NCI-H526 treated with DMSO at 0.1 percent for 48 hours (cell line): ENCODE results near the gene ACOX1.

Experiments
- DNase-seq: peaks from one replicate; lab custom pipeline; 2025; lab: John Stamatoyannopoulos, UW

The ACOX1 gene

GRCh38 chr17:75909051-75909811, 69.7 kb downstream of the ACOX1 start:
- peak; percentile 18 for DNase-seq

GRCh38 chr17:75908201-75908600, 70.8 kb downstream of the ACOX1 start:
- no peak for DNase-seq

- no peak for DNase-seq
Observed at GRCh38 chr17:75906143-75906884, 72.7 kb downstream of the ACOX1 start.

- peak; percentile 90 for DNase-seq
Observed at GRCh38 chr17:75904749-75905521, 74.0 kb downstream of the ACOX1 start, which contains the start of gene MRPL38. MRPL38 (minus strand) TSS chr17:75904884; CDS start chr17:75904875, 9 bp downstream.

- DNase-seq: no peak
Observed at GRCh38 chr17:75902406-75902805, 76.6 kb downstream of the ACOX1 start.

GRCh38 chr17:75901727-75902126, 77.2 kb downstream of the ACOX1 start:
- no peak for DNase-seq

- no peak for DNase-seq
Observed at GRCh38 chr17:75900691-75901533, 78.1 kb downstream of the ACOX1 start.

GRCh38 chr17:75899767-75900468, 79.0 kb downstream of the ACOX1 start:
- DNase-seq: no peak

GRCh38 chr17:75899353-75899752, 79.6 kb downstream of the ACOX1 start:
- DNase-seq: no peak

GRCh38 chr17:75898791-75899190, 80.2 kb downstream of the ACOX1 start:
- DNase-seq: no peak

- DNase-seq: no peak
Observed at GRCh38 chr17:75898065-75898464, 80.9 kb downstream of the ACOX1 start.

GRCh38 chr17:75897160-75898019, 81.6 kb downstream of the ACOX1 start:
- no peak for DNase-seq

- DNase-seq: peak; percentile 44
Observed at GRCh38 chr17:75896415-75897159, 82.4 kb downstream of the ACOX1 start, which contains the start of gene TRIM65. TRIM65 (minus strand) TSS chr17:75896951; CDS start chr17:75896937, 14 bp downstream.

GRCh38 chr17:75895370-75896155, 83.4 kb downstream of the ACOX1 start:
- no peak for DNase-seq

GRCh38 chr17:75894049-75894733, 84.8 kb downstream of the ACOX1 start:
- DNase-seq: no peak

- no peak for DNase-seq
Observed at GRCh38 chr17:75893305-75894048, 85.5 kb downstream of the ACOX1 start.
